GM19193 (cell line): ENCODE measurements around the gene CBLC.

ENCODE experiments used
- POLR2A ChIP-seq: IDR thresholded peaks from 4 replicates; pipeline ENCODE4 v1.6.1; 2011; ENCODE audit not compliant: insufficient read depth, insufficient read length; ENCODE audit errors: extremely low read depth

Gene CBLC

DNA sequence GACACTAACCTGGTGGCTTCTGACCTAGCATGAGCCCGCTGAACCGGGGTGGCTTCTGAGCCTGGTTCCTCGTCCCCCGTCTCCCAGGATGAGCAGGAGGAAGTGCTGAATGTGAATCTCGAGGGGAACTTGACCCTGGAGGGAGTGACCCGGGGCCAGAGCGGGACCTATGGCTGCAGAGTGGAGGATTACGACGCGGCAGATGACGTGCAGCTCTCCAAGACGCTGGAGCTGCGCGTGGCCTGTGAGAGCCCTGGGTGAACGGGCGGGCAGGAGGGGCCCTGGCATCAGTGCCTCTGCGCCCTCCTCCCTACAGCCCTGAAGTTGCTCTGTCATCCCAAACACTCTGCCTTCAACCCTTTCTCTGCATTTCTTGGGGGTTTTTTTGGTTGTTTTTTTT is 36.8 kb downstream of the CBLC start:
- TF ChIP-seq POLR2A = no peak

DNA sequence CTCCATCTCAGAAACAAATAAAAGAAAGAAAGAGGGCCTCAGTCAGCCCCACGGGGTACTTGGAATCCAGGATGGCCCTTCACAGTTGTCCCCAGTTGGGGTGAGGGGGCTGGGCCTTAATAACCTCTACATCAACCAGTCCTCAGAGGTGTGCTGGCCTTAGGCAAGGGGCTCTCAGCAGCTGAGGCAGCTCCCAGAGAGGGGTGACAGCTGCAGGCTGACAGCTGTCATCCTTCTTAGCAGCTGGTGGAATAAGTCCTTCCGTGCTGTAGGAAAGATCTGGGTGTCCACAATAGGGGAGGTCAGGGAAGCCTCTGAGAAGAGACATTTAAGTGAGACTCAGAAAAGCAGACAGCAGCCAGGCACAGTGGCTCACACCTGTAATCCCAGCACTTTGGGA is 38.6 kb downstream of the CBLC start:
- TF ChIP-seq POLR2A = no peak

DNA sequence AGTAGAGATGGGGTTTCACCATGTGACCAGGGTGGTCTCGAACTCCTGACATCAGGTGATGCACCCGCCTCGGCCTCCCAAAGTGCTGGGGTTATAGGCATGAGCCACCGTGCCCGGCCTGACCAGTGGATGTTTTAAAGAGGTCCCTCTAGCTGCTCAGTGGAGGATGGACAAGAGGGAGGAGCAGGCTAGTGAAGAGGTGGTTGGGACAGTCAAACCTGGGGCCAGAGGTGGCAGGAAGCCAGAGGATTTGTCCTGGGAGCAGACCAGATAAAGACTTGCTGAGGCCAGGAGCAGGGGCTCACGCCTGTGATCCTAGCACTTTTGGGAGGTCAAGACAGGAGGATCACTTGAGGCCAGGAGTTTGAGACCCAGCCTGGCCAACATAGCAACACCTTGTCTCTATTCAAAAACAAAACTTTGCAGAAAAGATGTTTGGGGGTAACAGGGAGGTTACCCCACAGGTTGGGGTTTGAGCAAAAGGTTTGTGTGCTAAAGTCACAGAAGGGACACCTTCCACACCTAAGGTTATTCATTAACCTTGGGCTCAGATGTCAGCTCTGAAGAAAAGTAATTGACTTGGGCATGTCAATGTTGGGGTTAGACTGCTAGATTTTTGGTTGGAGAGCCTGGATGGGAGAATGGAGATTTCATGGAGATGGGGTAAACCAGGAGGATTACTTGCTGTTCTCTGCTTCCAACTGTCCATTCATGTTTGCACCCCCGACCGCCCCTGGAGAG is 40.2 kb downstream of the CBLC start:
- no peak for TF ChIP-seq POLR2A

DNA sequence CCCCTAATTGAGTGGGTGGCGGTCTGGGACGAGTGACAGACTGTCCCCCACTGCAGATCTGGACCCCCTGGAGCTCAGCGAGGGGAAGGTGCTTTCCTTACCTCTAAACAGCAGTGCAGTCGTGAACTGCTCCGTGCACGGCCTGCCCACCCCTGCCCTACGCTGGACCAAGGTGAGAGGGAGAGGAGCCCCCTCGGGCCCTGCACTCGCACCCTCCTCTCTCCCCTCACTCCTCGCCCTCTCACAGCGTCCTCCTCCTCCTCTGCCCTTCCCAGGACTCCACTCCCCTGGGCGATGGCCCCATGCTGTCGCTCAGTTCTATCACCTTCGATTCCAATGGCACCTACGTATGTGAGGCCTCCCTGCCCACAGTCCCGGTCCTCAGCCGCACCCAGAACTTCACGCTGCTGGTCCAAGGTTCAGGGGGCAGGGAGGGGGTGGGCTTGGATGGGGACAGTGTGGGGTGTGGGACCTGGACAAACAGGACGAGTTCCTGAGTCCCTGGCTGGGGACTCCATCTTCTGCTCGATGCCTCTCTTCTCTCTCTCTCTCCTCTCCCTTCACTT is 40.9 kb downstream of the CBLC start:
- no peak for TF ChIP-seq POLR2A

DNA sequence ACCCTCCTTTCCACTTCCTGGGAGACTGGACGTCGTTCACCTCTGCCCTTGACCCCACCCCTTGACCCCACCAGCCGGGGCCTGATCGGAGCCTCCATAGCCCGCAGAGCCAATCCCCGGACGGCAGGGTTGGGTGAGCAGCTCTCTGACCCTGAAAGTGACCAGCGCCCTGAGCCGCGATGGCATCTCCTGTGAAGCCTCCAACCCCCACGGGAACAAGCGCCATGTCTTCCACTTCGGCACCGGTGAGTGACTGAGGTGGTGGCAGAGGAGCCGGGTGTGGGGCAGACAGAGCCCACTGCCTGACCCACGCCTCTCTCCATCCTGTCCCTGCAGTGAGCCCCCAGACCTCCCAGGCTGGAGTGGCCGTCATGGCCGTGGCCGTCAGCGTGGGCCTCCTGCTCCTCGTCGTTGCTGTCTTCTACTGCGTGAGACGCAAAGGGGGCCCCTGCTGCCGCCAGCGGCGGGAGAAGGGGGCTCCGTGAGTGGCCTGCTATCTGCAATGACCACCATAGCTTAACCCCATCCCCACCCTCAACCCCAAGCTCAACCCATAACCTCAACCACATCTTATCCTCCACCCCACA is 41.6 kb downstream of the CBLC start:
- TF ChIP-seq POLR2A = no peak

DNA sequence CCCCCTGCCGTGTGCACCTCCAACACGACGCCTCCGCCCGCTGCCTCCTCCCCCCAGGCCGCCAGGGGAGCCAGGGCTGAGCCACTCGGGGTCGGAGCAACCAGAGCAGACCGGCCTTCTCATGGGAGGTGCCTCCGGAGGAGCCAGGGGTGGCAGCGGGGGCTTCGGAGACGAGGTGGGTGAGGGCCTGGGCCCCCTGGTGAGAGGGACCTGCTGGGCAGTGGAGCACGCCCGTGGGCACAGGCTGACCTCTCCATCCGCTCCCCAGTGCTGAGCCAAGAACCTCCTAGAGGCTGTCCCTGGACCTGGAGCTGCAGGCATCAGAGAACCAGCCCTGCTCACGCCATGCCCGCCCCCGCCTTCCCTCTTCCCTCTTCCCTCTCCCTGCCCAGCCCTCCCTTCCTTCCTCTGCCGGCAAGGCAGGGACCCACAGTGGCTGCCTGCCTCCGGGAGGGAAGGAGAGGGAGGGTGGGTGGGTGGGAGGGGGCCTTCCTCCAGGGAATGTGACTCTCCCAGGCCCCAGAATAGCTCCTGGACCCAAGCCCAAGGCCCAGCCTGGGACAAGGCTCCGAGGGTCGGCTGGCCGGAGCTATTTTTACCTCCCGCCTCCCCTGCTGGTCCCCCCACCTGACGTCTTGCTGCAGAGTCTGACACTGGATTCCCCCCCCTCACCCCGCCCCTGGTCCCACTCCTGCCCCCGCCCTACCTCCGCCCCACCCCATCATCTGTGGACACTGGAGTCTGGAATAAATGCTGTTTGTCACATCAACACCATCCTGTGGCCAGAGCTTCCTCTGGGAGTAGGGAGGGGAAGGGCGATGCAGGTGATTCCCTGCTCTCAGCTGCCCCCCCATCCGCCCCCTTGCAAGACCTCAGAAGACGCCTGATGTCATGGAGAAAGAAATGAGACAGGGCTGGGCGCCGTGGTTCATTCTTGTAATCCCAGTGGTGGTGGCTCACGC is 43.2 kb downstream of the CBLC start:
- TF ChIP-seq POLR2A = no peak

DNA sequence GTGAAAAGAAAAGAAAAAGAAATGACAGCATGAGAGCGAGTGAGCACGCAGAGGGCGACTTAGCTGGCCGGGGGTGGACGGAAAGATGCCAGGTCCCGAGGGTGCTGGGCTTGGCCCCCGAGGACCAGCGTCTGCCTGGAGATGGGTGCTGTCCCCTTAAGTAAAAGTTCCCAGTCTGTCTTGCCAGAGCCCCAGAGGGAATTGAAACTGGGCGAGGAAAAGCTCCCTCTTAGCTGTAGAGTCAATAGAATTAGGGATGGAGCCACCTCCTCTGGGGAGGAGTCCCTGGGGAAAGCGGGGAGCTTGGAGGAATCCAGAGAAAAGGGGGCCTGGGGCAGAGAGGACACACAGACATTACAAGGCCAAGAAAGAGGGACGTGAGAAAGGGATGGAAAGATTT is 44.5 kb downstream of the CBLC start:
- TF ChIP-seq POLR2A = no peak

DNA sequence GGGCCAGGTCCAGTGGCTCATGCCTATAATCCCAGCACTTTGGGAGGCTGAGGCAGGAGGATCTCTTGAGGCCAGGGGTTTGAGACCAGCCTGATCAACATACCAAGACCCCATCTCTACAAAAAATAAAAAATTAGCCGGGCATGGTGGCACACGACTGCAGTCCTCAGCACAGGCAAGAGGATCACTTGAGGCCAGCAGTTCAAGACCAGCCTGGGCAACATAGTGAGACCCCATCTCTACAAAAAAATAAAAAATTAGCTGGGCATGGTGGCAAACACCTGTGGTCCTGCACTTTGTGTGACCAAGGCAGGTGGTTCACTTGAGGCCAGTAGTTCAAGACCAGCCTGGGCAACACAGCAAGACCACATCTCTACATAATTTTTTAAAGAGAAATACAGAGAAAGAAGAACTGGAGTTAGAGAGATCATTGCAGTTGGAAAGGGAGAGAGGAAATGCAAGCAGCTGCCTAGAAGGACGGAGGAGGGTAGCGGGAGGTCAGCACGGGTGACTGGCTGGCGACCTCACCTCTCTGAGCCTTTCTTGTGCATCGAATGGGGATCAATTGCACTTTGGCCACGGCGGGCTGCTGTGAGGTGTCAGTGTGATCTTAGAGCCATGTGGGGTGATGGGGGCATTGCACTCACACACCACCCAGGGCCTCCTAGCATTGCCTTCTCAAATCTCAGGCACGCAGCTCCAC is 45.1 kb downstream of the CBLC start:
- TF ChIP-seq POLR2A = no peak

DNA sequence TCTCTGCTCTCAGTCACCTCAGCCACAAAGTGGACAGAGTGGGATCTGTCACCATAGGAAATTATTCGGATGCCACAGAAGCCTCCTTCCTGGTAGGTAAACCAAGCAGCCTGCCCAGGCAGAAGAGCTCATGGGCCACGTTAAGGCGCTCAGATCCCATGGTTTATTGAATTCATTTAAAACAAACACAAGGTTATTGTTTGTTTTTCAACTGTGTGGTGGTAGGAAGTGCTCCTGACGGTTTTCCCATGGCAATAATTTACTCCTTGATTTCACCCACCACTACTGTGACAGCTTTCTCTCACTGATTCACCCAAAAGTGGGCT is 45.6 kb downstream of the CBLC start:
- TF ChIP-seq POLR2A = no peak

DNA sequence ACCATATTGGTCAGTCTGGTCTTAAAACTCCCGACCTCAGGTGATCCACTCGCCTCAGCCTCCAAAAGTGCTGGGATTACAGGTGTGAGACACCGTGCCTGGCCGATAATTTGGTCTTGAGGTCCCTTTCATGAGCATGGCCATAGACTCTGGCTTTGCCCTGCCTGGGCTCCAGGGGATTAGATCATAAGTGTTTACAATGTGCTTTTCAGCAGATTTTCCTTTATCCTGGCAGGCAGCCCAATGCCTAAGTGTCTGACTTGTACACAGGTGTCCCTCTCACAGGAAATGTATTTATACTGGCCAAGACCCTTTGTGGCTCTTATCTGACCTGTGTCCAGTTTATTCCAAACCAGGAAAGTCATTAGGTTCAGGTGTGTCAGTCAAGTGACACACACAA is 47.1 kb downstream of the CBLC start:
- TF ChIP-seq POLR2A = no peak

DNA sequence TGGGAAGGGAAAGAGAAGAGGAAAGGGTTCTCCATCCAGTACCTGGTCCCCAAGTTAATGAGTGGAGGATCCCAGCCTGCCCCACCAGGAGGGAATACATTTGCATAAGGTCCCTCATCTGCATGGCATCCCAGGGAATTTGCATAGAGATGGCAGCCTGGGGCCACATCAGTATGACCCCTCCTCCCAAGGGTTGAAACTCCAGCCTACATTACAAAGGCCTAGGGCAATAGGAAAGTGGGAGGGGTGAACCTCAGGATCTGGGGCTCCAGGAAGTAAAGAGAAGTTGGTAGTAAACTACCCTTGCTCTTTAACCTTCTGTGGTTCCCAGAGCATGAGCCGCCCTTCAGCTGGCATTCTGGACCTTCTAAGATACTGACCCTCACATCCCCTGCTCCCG is 61.6 kb downstream of the CBLC start:
- no peak for TF ChIP-seq POLR2A

DNA sequence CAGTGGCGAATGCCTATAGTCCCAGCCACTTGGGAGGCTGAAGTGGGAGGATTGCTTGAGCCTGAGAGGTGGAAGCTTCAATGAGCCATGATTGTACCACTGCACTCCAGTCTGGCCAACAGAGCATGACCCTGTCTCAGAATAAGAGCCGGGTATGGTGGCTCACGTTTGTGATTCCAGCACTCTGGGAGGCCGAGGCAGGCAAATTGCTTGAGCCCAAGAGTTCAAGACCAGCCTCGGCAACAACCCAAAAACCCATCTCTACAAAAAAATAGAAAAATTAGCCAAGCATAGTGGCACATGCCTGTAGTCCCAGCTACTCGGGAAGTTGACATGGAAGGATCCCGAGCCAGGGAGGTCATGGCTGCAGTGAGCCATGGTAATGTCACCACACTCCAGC is 63.1 kb downstream of the CBLC start:
- no peak for TF ChIP-seq POLR2A

DNA sequence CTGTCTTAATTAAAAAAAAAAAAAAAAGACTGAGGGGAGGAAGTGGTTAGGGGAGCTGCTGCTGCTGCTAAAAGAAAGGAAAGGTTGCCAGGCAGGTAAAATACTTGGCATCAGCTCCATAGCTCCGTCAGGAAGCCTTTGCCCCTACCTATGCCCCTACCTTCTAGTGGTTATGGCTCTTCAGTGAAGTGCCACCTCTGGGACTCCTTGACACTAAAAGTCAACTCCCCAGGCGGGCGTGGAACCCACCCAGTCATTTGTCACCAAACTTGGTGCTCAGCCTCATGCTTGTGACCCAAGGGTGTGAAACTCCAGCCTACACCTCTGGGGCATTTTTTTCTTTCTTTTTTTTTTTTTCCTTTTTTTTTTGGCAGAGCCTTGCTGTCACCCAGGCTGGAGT is 63.5 kb downstream of the CBLC start:
- no peak for TF ChIP-seq POLR2A

DNA sequence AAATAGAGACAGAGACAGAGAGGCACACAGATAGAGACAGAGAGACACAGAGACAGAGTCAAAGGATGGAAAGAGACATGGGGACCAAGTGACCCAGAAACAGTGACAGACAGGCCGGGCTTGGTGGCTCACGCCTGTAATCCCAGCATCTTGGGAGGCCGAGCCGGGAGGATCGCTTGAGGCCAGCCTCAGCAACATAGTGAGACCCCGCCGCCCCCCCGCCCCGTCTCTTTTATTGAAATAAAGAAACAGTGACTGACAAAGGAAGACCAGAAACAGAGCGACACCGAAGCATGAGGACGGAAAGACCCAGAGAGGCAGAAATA is 67.6 kb downstream of the CBLC start:
- no peak for TF ChIP-seq POLR2A
